H1 (cell line): ENCODE results near the gene STK16. TPM values are rescaled to one million over a fixed set of nuclear protein-coding genes. Genes with fewer than 3 reads are reported as not detected.

ENCODE experiments used
- CTCF ChIA-PET: fragments of 300-600 bp; sonication (Branson Sonifier 250); formaldehyde crosslinking; loops from one replicate; lab custom pipeline; 2021; ENCODE audit not compliant: partially characterized antibody; lab: Charles Lee
- POLR2A ChIA-PET: fragments of 300-600 bp; sonication (Branson Sonifier 250); formaldehyde crosslinking; loops from one replicate; lab custom pipeline; 2021; ENCODE audit warnings: inconsistent platforms; ENCODE audit not compliant: partially characterized antibody; lab: Charles Lee
- DNase-seq, 2 experiments: peaks; one replicate each; pipeline versions ENCODE4 v3.0.0 to v3.0.0-alpha.2; 2010 to 2022; ENCODE audit warnings: low spot score in 2 of 2, low read depth in 1 of 2, mixed read lengths in 1 of 2
- FAIRE-seq: peaks from 2 replicates; lab custom pipeline; 2011; peaks lifted over from hg19 to GRCh38; lab: Jason Lieb, UNC
- H2AFZ ChIP-seq: 2 replicates; pipeline ENCODE4 v1.8.1; 2012; ENCODE audit warnings: low read length, inconsistent platforms
- H2AK5ac ChIP-seq: 2 replicates; pipeline ENCODE4 v1.6.1; 2013; ENCODE audit warnings: low read depth, low read length
- H2BK120ac ChIP-seq: replicated peaks from 2 replicates; pipeline ENCODE3; 2013; ENCODE audit warnings: low read depth, low read length, inconsistent platforms
- H2BK12ac ChIP-seq: 2 replicates; pipeline ENCODE4 v1.6.1; 2013; ENCODE audit warnings: low read depth, low read length
- H2BK15ac ChIP-seq: 2 replicates; pipeline ENCODE4 v1.6.1; 2013; ENCODE audit warnings: low read length
- H2BK20ac ChIP-seq: 2 replicates; pipeline ENCODE4 v1.6.1; 2013; ENCODE audit warnings: low read length
- H2BK5ac ChIP-seq: 2 replicates; pipeline ENCODE4 v1.6.1; 2013; ENCODE audit warnings: low read depth, low read length
- H3K14ac ChIP-seq: 2 replicates; pipeline ENCODE4 v1.6.1; 2013; ENCODE audit warnings: inconsistent platforms; ENCODE audit not compliant: insufficient read length
- H3K18ac ChIP-seq: 2 replicates; pipeline ENCODE4 v1.6.1; 2013; ENCODE audit warnings: low read length; ENCODE audit errors: extremely low read depth
- H3K23ac ChIP-seq: 2 replicates; pipeline ENCODE4 v1.6.1; 2013; ENCODE audit warnings: inconsistent platforms; ENCODE audit not compliant: insufficient read length
- H3K23me2 ChIP-seq: 2 replicates; pipeline ENCODE4 v1.6.1; 2013; ENCODE audit warnings: low read depth, low read length
- H3K27ac ChIP-seq: 2 replicates; pipeline ENCODE4 v1.6.1; 2011; ENCODE audit warnings: low read depth, low read length, inconsistent platforms
- H3K27me3 ChIP-seq, 4 experiments: replicated peaks in 1 of 4; 1 replicate in 1 of 4; 2 replicates in 3 of 4; pipeline versions ENCODE4 v1.6.1 to v1.8.1; 2011 to 2013; ENCODE audit warnings: low read length in 3 of 4, mild to moderate bottlenecking in 3 of 4, inconsistent platforms in 2 of 4, mixed read lengths in 2 of 4, moderate library complexity in 1 of 4; ENCODE audit not compliant: control insufficient read depth in 3 of 4, insufficient read depth in 3 of 4; ENCODE audit errors: extremely low read depth in 1 of 4
- H3K36me3 ChIP-seq, 4 experiments: 2 replicates each; pipeline versions ENCODE4 v1.6.1 to v1.8.1; 2011 to 2013; ENCODE audit warnings: mild to moderate bottlenecking in 4 of 4, low read length in 3 of 4, moderate library complexity in 2 of 4, control low read depth in 1 of 4, inconsistent platforms in 1 of 4; ENCODE audit not compliant: insufficient read depth in 4 of 4, control insufficient read depth in 2 of 4
- H3K4ac ChIP-seq: replicated peaks from 2 replicates; pipeline ENCODE3; 2013; ENCODE audit warnings: low read length, low read depth, mixed read lengths, inconsistent platforms; ENCODE audit not compliant: insufficient read length
- H3K4me1 ChIP-seq, 4 experiments: replicated peaks in 1 of 4; 1 replicate in 1 of 4; 2 replicates in 3 of 4; pipeline versions ENCODE4 v1.6.1 to v1.8.1; 2011 to 2013; ENCODE audit warnings: low read length in 3 of 4, inconsistent platforms in 2 of 4, mixed read lengths in 1 of 4; ENCODE audit not compliant: insufficient read depth in 4 of 4, control insufficient read depth in 3 of 4
- H3K4me2 ChIP-seq, 2 experiments: 2 replicates each; pipeline versions ENCODE4 v1.6.1 to v1.8.1; 2011 to 2013; ENCODE audit warnings: low read depth in 2 of 2, low read length in 2 of 2, control low read depth in 1 of 2, inconsistent platforms in 1 of 2, mild to moderate bottlenecking in 1 of 2; ENCODE audit not compliant: insufficient read depth in 1 of 2
- H3K4me3 ChIP-seq, 4 experiments: fragments of 200-600, 300-600 bp in 1 of 4; sonication (generic), shearing (Covaris generic), sonication (Bioruptor Twin) in 1 of 4; 2 replicates each; pipeline versions ENCODE4 v1.5.1 to v1.8.1; 2011 to 2016; ENCODE audit warnings: low read length in 4 of 4, low read depth in 3 of 4, control low read depth in 2 of 4, inconsistent platforms in 2 of 4, mild to moderate bottlenecking in 2 of 4, mixed read lengths in 1 of 4, moderate library complexity in 1 of 4; ENCODE audit not compliant: insufficient read depth in 2 of 4; ENCODE audit errors: extremely low read depth in 1 of 4
- H3K56ac ChIP-seq: replicated peaks from 2 replicates; pipeline ENCODE3; 2013; ENCODE audit warnings: low read depth, mild to moderate bottlenecking, mixed read lengths, low read length, inconsistent platforms; ENCODE audit not compliant: insufficient read length
- H3K79me1 ChIP-seq: 2 replicates; pipeline ENCODE4 v1.6.1; 2013; ENCODE audit warnings: low read depth, low read length, control low read depth
- H3K79me2 ChIP-seq, 2 experiments: 2 replicates each; pipeline versions ENCODE4 v1.6.1 to v1.8.1; 2012 to 2013; ENCODE audit warnings: low read length in 2 of 2, mild to moderate bottlenecking in 2 of 2, inconsistent platforms in 1 of 2; ENCODE audit not compliant: insufficient read depth in 2 of 2, control insufficient read depth in 1 of 2
- H3K9ac ChIP-seq, 4 experiments: replicated peaks in 1 of 4; 1 replicate in 1 of 4; 2 replicates in 3 of 4; pipeline versions ENCODE4 v1.6.1 to v1.8.1; 2011 to 2013; ENCODE audit warnings: low read depth in 3 of 4, low read length in 3 of 4, control low read depth in 2 of 4, mild to moderate bottlenecking in 2 of 4, moderate library complexity in 2 of 4, inconsistent platforms in 1 of 4; ENCODE audit errors: extremely low read depth in 1 of 4
- H3K9me3 ChIP-seq, 2 experiments: 2 replicates each; pipeline versions ENCODE4 v1.6.1 to v1.8.1; 2012 to 2013; ENCODE audit warnings: mild to moderate bottlenecking in 2 of 2, moderate library complexity in 2 of 2, control low read depth in 1 of 2, inconsistent platforms in 1 of 2, low read depth in 1 of 2, low read length in 1 of 2, mixed read lengths in 1 of 2; ENCODE audit not compliant: insufficient read depth in 2 of 2
- H4K20me1 ChIP-seq, 2 experiments: replicated peaks in 1 of 2; 2 replicates each; pipeline versions ENCODE3 to v1.8.1; 2011 to 2013; ENCODE audit warnings: inconsistent platforms in 2 of 2, low read length in 2 of 2, mild to moderate bottlenecking in 1 of 2; ENCODE audit not compliant: insufficient read depth in 2 of 2, control insufficient read depth in 1 of 2
- H4K5ac ChIP-seq: 2 replicates; pipeline ENCODE4 v1.6.1; 2013; ENCODE audit warnings: low read length, low read depth, mixed read lengths, inconsistent platforms; ENCODE audit not compliant: insufficient read length
- H4K8ac ChIP-seq: 2 replicates; pipeline ENCODE4 v1.8.0; 2013; ENCODE audit warnings: mild to moderate bottlenecking, moderate library complexity, low read length, inconsistent platforms; ENCODE audit not compliant: insufficient read depth; ENCODE audit errors: extremely low read depth
- H4K91ac ChIP-seq: replicated peaks from 2 replicates; pipeline ENCODE3; 2013; ENCODE audit warnings: low read length, mixed read lengths, inconsistent platforms; ENCODE audit not compliant: insufficient read length
- EGR1 ChIP-seq: IDR thresholded peaks from 2 replicates; pipeline ENCODE4 v1.6.1; 2011; ENCODE audit warnings: low read depth, low read length, borderline replicate concordance
- JUND ChIP-seq: IDR thresholded peaks from 2 replicates; pipeline ENCODE4 v1.6.1; 2011; ENCODE audit warnings: mild to moderate bottlenecking, improper control_type of control experiment, low read length
- RAD21 ChIP-seq, 2 experiments: IDR thresholded peaks in 1 of 2; conservative IDR thresholded peaks in 1 of 2; 2 replicates each; pipeline ENCODE4 v1.6.1; 2011; ENCODE audit warnings: low read depth in 2 of 2, low read length in 2 of 2, improper control_type of control experiment in 1 of 2, inconsistent platforms in 1 of 2, mild to moderate bottlenecking in 1 of 2, moderate library complexity in 1 of 2
- RFX5 ChIP-seq: IDR thresholded peaks from 2 replicates; pipeline ENCODE4 v1.6.1; 2011; ENCODE audit warnings: low read depth, low read length, improper control_type of control experiment, borderline replicate concordance
- RXRA ChIP-seq: IDR thresholded peaks from 2 replicates; pipeline ENCODE4 v1.6.1; 2011; ENCODE audit warnings: low read depth, mild to moderate bottlenecking, low read length, moderate library complexity; ENCODE audit not compliant: insufficient read depth
- SIX5 ChIP-seq: IDR thresholded peaks from 2 replicates; pipeline ENCODE4 v1.6.1; 2011; ENCODE audit warnings: mild to moderate bottlenecking, low read depth, low read length
- SRF ChIP-seq: IDR thresholded peaks from 2 replicates; pipeline ENCODE4 v1.6.1; 2011; ENCODE audit warnings: mild to moderate bottlenecking, low read depth, low read length, moderate library complexity
- TAF7 ChIP-seq: optimal IDR thresholded peaks from 2 replicates; pipeline ENCODE3; 2011; ENCODE audit warnings: low read depth, mild to moderate bottlenecking, inconsistent platforms, low read length, moderate library complexity, borderline replicate concordance
- USF2 ChIP-seq: IDR thresholded peaks from 2 replicates; pipeline ENCODE4 v1.6.1; 2011; ENCODE audit warnings: low read length, improper control_type of control experiment
- YY1 ChIP-seq: IDR thresholded peaks from 2 replicates; pipeline ENCODE4 v1.6.1; 2011; ENCODE audit warnings: low read depth, mild to moderate bottlenecking, low read length
- ZNF274 ChIP-seq: IDR thresholded peaks from 2 replicates; pipeline ENCODE4 v1.7.0; 2012; ENCODE audit warnings: low read length, borderline replicate concordance; ENCODE audit errors: extremely low read depth
- WGBS, 2 experiments: shearing (Covaris generic) in 1 of 2; methylation state at CpG; one replicate each; pipeline versions ENCODE4 v1.1.6 to v1.1.7; 2013 to 2015; ENCODE audit warnings: low lambda C conversion rate in 2 of 2, mixed read lengths in 2 of 2, inconsistent platforms in 1 of 2, low coverage in 1 of 2, missing lambda C conversion rate in 1 of 2; ENCODE audit not compliant: insufficient replicate concordance in 2 of 2, insufficient coverage in 1 of 2, insufficient read length in 1 of 2; ENCODE audit errors: extremely low coverage in 1 of 2, missing lambda C conversion rate in 1 of 2; 5-methylcytosine and 5-hydroxymethylcytosine counted together
- polyA plus RNA-seq, 7 experiments: library from polyadenylated mRNA; depleted of rRNA in 3 of 7; stranded (reverse) in 5 of 7; unstranded in 2 of 7; fragments of >200 nt in 5 of 7; fragments of 200-250 nt in 2 of 7; gene quantifications; 1 replicate in 5 of 7; 2 replicates in 1 of 7; 4 replicates in 1 of 7; pipeline versions ENCODE4 v1.2.1 to v1.2.3, GENCODE V29; 2011 to 2013; ENCODE audit warnings: missing spikeins in 2 of 7, mixed read lengths in 2 of 7
- total RNA-seq: library from RNA; stranded (reverse); fragmentation: NEBNext Ultra II Directional; extraction: Animal tissue kit (Norgen Biotek cat#: 25700); gene quantifications from 2 replicates; pipeline ENCODE4 v1.2.1, GENCODE V29; 2021

STK16 gene
- total and polyA plus RNA-seq, 2 of the 8 experiments (the other 6 are each of a cell fraction or from before 2014, with no cell fraction given): 21.3 to 51.4 TPM

DNA sequence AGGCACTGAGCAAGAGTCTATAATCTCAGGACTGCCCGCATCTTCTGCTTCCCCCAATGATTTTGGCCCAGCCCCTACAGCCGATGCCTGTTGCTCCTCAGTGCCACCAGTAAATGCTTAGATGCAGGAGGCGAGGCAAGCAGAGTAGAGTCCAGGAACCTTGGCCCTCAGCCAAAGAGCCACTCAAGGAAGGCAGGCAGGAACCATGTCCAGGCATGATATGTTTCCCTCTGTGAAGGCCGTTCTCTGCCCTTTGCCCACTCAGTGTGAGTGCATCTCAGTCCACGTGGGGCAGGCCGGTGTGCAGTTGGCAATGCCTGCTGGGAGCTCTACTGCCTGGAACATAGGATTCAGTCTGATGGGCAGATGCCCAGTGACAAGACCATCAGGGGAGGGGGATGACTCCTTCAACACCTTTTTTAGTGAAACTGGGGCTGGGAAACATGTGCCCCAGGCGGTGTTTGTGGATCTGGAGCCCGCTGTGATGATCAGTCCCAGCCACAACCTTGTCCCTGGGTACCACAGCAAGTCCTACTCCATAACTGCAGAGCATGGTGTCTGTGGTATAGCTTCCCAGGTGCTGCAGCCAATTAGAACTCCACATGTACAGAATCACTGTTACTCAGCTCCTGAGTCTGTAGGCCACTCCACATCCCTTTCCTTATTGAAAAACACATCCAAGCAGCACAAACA lies 24.2 kb downstream of the STK16 start:
- no peak overlapping the region for H2AFZ ChIP-seq
- H3K79me1 ChIP-seq: no peaks in the 10 kb centered on the region
- H3K18ac ChIP-seq: no peak overlapping the region
- H3K4me1 ChIP-seq: peaks cover 0 to 3% (median 0%) of the 10 kb centered on the region in 4 experiments; a peak in 2 of 7 replicates
- H3K14ac ChIP-seq: no peak overlapping the region
- no peaks in the 10 kb centered on the region for H3K23me2 ChIP-seq
- no peak overlapping the region for H4K5ac ChIP-seq
- no peak overlapping the region for H3K4ac ChIP-seq
- H3K79me2 ChIP-seq: no peaks in the 10 kb centered on the region
- no peaks in the 10 kb centered on the region for H3K9me3 ChIP-seq
- no peak overlapping the region for H3K4me2 ChIP-seq
- no peak overlapping the region for H2BK15ac ChIP-seq
- H3K4me3 ChIP-seq: no peak overlapping the region; a peak in 1 of 8 replicates
- H2AK5ac ChIP-seq: no peak overlapping the region; the same call in 1 of the 2 replicates
- no peak overlapping the region for H4K91ac ChIP-seq
- H4K8ac ChIP-seq: no peak overlapping the region
- peaks cover 0 to 3% (median 0%) of the 10 kb centered on the region in 4 experiments; a peak in 2 of 7 replicates for H3K27me3 ChIP-seq
- no peak overlapping the region for H3K23ac ChIP-seq
- no peak overlapping the region for H2BK5ac ChIP-seq
- no peak overlapping the region for H2BK12ac ChIP-seq
- no peak overlapping the region for H3K9ac ChIP-seq
- no peaks in the 10 kb centered on the region for H4K20me1 ChIP-seq
- WGBS, 2 experiments: 83% methylated on average over 8 of the region's 8 CpGs; no CpG with 5 or more reads in 1 of the 2 experiments
- H2BK20ac ChIP-seq: no peak overlapping the region
- H3K27ac ChIP-seq: no peak overlapping the region
- H3K36me3 ChIP-seq: no peaks in the 10 kb centered on the region
- H2BK120ac ChIP-seq: no peak overlapping the region
- no peak for DNase-seq
- no peak for FAIRE-seq
- H3K56ac ChIP-seq: no peak overlapping the region
- POLR2A ChIA-PET: interaction anchor here (0.8 to 1.0 kb wide), 2 partner anchors 12 to 17 kb away, joined by 3 read pairs; no protein-coding TSS in a partner anchor
- CTCF ChIA-PET: interaction anchor here (0.9 to 4.9 kb wide), 7 partner anchors 8 to 242 kb away, joined by 3 to 25 read pairs (median 4); partner anchors contain the start of genes ANKZF1, ATG9A and DNAJB2
- TF ChIP-seq ZNF274: no peak
- no peak for TF ChIP-seq TAF7
- TF ChIP-seq SRF: no peak
- no peak for TF ChIP-seq SIX5
- no peak for TF ChIP-seq RFX5
- TF ChIP-seq EGR1: no peak
- no peak for TF ChIP-seq YY1
- TF ChIP-seq USF2: no peak
- TF ChIP-seq JUND: no peak
- no peak for TF ChIP-seq RXRA
- no peak for TF ChIP-seq RAD21 (IDR thresholded peaks at IDR 0.05 in 1 of 2, conservative IDR thresholded peaks at IDR 0.05 in 1 of 2; ENCODE audit: low read depth in 2 of 2, low read length in 2 of 2)
